Mesothelial cell of epicardium (in vitro differentiated cells): ENCODE measurements around the gene FH. TPM values are rescaled to one million over a fixed set of nuclear protein-coding genes. Genes with fewer than 3 reads are reported as not detected.

Experiments
- DNase-seq, 2 experiments: peaks; one replicate each; pipeline ENCODE4 v3.0.0; 2021; ENCODE audit warnings: low spot score in 2 of 2; ENCODE audit not compliant: unreplicated experiment in 2 of 2
- H3K27ac Mint-ChIP-seq: 2 replicates; pipeline ENCODE4 v1.8.0; 2021; ENCODE audit warnings: mixed read lengths
- H3K27me3 Mint-ChIP-seq: 2 replicates; pipeline ENCODE4 v1.8.0; 2021; ENCODE audit warnings: low read depth, mixed read lengths
- H3K36me3 Mint-ChIP-seq: 2 replicates; pipeline ENCODE4 v1.8.0; 2021; ENCODE audit warnings: mixed read lengths
- H3K4me1 Mint-ChIP-seq: 2 replicates; pipeline ENCODE4 v1.8.0; 2021; ENCODE audit warnings: mixed read lengths
- H3K4me3 Mint-ChIP-seq: 2 replicates; pipeline ENCODE4 v1.8.0; 2021; ENCODE audit warnings: mild to moderate bottlenecking, moderate library complexity, mixed read lengths
- H3K9me3 Mint-ChIP-seq: 2 replicates; pipeline ENCODE4 v1.8.0; 2021; ENCODE audit warnings: mixed read lengths
- total RNA-seq: library from RNA; stranded (reverse); gene quantifications from 3 replicates; pipeline ENCODE4 v1.2.1, GENCODE V29; 2021
- TF ChIP-seq, protein P1 (sequence below): fragments of 200-600 bp; sonication (generic); IDR thresholded peaks from one replicate; pipeline ENCODE4 v1.5.0; 2021; ENCODE audit warnings: antibody characterized with exemption; ENCODE audit not compliant: unreplicated experiment

FH gene
- total RNA-seq, 1 donor from 2014 or later = 51.5 TPM

DNA sequence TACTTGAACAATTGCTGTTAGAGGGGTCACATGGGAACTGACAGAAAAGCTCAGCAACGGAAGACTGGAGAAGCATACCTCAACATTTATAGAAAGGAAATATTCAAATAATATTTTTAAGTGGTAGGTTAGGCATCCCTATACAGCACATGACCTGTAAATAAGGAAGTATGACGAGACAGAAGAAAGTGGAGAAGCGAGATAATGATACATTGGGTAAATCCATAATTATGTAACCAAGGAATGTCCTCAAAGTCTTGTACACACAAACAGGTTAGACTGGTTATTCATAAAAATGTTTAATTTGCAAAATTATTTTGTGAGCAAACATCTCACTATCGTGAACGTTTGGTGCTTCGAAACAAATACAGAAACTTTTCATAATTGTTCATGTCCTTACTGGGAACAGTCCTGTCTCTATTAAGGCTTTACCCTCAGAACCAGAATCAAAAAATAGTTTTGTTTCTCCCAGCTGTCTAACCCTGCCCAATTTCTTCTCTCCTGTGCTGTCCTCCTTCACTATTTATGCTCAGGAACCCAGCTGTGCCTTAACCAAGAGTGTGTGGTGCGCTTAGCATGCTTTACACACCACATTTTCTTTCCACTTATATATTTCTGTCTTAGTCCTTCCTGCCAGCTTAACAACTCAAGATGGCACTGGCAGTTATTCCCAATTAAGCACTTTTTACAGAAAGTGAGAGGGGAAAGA is 22.8 kb upstream of the FH start:
- no peak for DNase-seq
- H3K36me3 Mint-ChIP-seq = no peaks in the 10 kb centered on the region
- peaks cover 4% of the 10 kb centered on the region for H3K9me3 Mint-ChIP-seq
- no peak overlapping the region for H3K4me3 Mint-ChIP-seq
- peak overlapping the region; percentile 53 for H3K27ac Mint-ChIP-seq
- H3K27me3 Mint-ChIP-seq = peaks cover 3% of the 10 kb centered on the region
- TF ChIP-seq, protein P1, sequence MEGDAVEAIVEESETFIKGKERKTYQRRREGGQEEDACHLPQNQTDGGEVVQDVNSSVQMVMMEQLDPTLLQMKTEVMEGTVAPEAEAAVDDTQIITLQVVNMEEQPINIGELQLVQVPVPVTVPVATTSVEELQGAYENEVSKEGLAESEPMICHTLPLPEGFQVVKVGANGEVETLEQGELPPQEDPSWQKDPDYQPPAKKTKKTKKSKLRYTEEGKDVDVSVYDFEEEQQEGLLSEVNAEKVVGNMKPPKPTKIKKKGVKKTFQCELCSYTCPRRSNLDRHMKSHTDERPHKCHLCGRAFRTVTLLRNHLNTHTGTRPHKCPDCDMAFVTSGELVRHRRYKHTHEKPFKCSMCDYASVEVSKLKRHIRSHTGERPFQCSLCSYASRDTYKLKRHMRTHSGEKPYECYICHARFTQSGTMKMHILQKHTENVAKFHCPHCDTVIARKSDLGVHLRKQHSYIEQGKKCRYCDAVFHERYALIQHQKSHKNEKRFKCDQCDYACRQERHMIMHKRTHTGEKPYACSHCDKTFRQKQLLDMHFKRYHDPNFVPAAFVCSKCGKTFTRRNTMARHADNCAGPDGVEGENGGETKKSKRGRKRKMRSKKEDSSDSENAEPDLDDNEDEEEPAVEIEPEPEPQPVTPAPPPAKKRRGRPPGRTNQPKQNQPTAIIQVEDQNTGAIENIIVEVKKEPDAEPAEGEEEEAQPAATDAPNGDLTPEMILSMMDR = no peak
- H3K4me1 Mint-ChIP-seq = peaks cover 16% of the 10 kb centered on the region

DNA sequence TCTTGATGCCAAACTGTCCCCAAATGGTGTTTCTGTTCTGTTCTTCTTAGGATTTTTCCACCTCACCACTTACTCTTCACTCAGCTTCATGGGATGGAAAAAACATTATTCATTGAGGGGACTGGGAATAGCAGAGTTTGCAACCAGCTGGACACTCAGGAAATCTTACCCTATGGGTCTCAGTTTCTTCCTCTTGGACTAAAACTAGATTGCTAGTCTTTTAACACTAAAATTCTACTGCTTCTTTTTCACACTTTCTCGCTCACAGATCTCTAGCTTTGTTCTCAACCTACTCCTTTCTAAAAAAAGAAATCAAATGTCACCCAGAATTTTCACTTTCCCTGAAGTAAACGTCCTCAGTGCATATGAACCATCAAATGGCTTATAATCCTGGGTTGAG is 17.4 kb upstream of the FH start:
- no peak overlapping the region for H3K27ac Mint-ChIP-seq
- H3K4me1 Mint-ChIP-seq = peaks cover 13% of the 10 kb centered on the region
- no peaks in the 10 kb centered on the region for H3K27me3 Mint-ChIP-seq
- peaks cover 9% of the 10 kb centered on the region for H3K9me3 Mint-ChIP-seq
- no peak overlapping the region for H3K4me3 Mint-ChIP-seq
- H3K36me3 Mint-ChIP-seq = no peaks in the 10 kb centered on the region
- TF ChIP-seq, protein P1 = no peak
- no peak for DNase-seq

DNA sequence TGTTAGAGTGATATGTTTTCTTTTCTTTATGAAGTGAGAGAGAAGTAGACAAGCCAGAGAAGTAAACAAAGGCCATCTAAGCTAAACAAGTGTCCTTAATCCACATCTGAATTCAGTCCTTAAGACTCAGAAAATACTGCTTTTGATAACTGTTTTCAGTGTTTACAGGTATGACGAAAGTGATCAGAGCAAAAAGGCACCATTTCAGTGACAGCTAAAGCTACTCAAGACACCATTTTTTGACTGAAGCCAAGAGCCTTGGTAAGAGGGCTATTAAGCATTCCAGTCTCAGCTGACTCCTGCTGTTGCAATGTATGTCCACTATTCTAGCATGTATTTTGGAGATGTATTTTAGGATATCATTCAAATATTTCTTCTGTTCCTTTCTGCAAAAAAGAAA is 16.7 kb upstream of the FH start:
- no peak overlapping the region for H3K27ac Mint-ChIP-seq
- TF ChIP-seq, protein P1 = no peak
- peaks cover 9% of the 10 kb centered on the region for H3K9me3 Mint-ChIP-seq
- no peaks in the 10 kb centered on the region for H3K27me3 Mint-ChIP-seq
- no peak overlapping the region for H3K4me3 Mint-ChIP-seq
- peaks cover 14% of the 10 kb centered on the region for H3K4me1 Mint-ChIP-seq
- H3K36me3 Mint-ChIP-seq = no peaks in the 10 kb centered on the region
- DNase-seq = no peak

DNA sequence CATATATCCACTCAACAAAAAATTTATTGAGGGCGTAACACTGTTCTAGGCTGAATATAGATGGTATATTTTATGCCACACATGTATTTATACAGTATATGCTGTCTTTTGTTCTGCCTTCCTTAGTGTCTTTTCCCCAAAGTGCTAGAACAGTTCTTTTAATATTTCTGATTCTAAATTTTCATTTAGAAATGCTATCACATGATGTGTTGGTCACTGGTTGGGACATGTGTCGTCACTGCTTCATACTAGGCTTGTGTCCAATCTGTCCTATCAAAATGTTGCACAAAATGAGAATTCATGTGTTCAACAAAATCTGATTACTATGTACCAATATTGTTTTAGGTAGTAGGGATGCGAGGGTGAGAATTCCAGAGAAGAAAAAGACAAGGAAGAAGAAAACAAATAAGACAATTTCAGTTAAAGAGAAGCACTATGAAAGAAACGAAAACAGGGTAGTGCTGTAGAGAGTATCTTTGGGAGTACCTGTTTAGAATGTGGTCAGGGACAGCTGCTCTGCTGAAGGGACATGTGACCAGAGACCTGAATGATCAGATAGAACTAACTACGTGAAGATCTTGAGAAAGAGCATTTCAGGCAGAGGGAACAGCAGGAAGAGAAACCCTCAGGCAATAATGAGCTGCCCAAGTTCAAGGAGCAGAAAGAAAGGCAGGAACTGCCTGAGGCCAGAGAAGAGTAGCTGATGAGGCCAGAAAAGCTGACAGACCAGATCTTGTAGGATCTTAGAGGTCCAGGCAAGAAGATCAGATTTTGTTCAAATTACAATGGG is 14.0 kb upstream of the FH start:
- peaks cover 9% of the 10 kb centered on the region for H3K4me1 Mint-ChIP-seq
- H3K27ac Mint-ChIP-seq = no peak overlapping the region
- H3K4me3 Mint-ChIP-seq = no peak overlapping the region
- peaks cover 9% of the 10 kb centered on the region for H3K9me3 Mint-ChIP-seq
- H3K36me3 Mint-ChIP-seq = no peaks in the 10 kb centered on the region
- TF ChIP-seq, protein P1 = no peak
- no peak for DNase-seq
- peaks cover 3% of the 10 kb centered on the region for H3K27me3 Mint-ChIP-seq

DNA sequence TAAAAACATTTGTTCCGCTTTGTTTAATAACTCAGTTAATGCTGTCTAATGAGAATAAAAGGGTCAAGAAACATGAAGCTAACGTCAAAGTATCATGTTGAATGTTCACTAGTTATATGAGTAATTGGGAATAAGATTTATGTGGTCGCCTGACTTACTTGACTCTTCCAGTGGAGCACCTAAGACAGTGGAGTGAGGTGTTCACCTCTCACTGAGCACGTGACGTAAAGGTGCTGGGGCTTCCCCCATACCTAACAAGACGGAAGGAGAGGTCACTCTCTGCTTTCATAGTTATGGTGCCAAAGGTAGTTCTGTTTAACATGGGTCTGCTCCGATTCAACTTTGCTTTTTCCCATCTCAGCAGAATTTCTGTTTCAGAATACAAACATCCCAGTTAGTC is 13.3 kb upstream of the FH start:
- no peak overlapping the region for H3K4me3 Mint-ChIP-seq
- TF ChIP-seq, protein P1 = no peak
- H3K36me3 Mint-ChIP-seq = no peaks in the 10 kb centered on the region
- DNase-seq = no peak
- H3K27me3 Mint-ChIP-seq = peaks cover 5% of the 10 kb centered on the region
- H3K27ac Mint-ChIP-seq = no peak overlapping the region
- peaks cover 9% of the 10 kb centered on the region for H3K4me1 Mint-ChIP-seq
- H3K9me3 Mint-ChIP-seq = peaks cover 9% of the 10 kb centered on the region
